ENCODE data around the gene ANKRD28. TPM values are rescaled to one million over a fixed set of nuclear protein-coding genes. Genes with fewer than 3 reads are reported as not detected.

Gene ANKRD28
- total RNA-seq, 1 donor from 2014 or later, result 63.7 TPM

GRCh38 chr3:15723624-15723884, 74.2 kb downstream of the ANKRD28 start:
- H3K27ac Mint-ChIP-seq, result no peak overlapping the region
- H3K9me3 Mint-ChIP-seq (ENCODE audit: low read depth), result no peaks in the 10 kb centered on the region
- no peak overlapping the region for H3K4me3 Mint-ChIP-seq (ENCODE audit: low read depth)
- no peak for DNase-seq (ENCODE audit: low spot score, unreplicated experiment)
- no peak for TF ChIP-seq CTCF (IDR thresholded peaks at IDR 0.05; ENCODE audit: unreplicated experiment)
- H3K27me3 Mint-ChIP-seq, result no peaks in the 10 kb centered on the region
- H3K4me1 Mint-ChIP-seq (ENCODE audit: low read depth), result no peaks in the 10 kb centered on the region
- H3K36me3 Mint-ChIP-seq (ENCODE audit: insufficient read depth), result peaks cover 12% of the 10 kb centered on the region

GRCh38 chr3:15722877-15723623, 74.7 kb downstream of the ANKRD28 start:
- TF ChIP-seq CTCF (IDR thresholded peaks at IDR 0.05; ENCODE audit: unreplicated experiment), result no peak
- H3K27me3 Mint-ChIP-seq, result no peaks in the 10 kb centered on the region
- DNase-seq (ENCODE audit: low spot score, unreplicated experiment), result no peak
- H3K27ac Mint-ChIP-seq, result no peak overlapping the region
- no peaks in the 10 kb centered on the region for H3K9me3 Mint-ChIP-seq (ENCODE audit: low read depth)
- no peak overlapping the region for H3K4me3 Mint-ChIP-seq (ENCODE audit: low read depth)
- H3K36me3 Mint-ChIP-seq (ENCODE audit: insufficient read depth), result peaks cover 12% of the 10 kb centered on the region
- no peaks in the 10 kb centered on the region for H3K4me1 Mint-ChIP-seq (ENCODE audit: low read depth)

- Mint-ChIP-seq H3K9me3 (ENCODE audit: low read depth) (no peaks in the 10 kb centered on the region), H3K4me1 (ENCODE audit: low read depth) (no peaks in the 10 kb centered on the region), H3K4me3 (ENCODE audit: low read depth) (no peak overlapping the region), H3K27me3 (no peaks in the 10 kb centered on the region), H3K36me3 (ENCODE audit: insufficient read depth) (peaks cover 8% of the 10 kb centered on the region), H3K27ac (no peak overlapping the region)
- DNase-seq (ENCODE audit: low spot score, unreplicated experiment), result no peak
- TF ChIP-seq CTCF (IDR thresholded peaks at IDR 0.05; ENCODE audit: unreplicated experiment), result no peak
Observed at GRCh38 chr3:15716178-15716577, 81.6 kb downstream of the ANKRD28 start.

GRCh38 chr3:15714448-15714847, 83.3 kb downstream of the ANKRD28 start:
- no peak overlapping the region for H3K4me3 Mint-ChIP-seq (ENCODE audit: low read depth)

GRCh38 chr3:15713364-15713763, 84.4 kb downstream of the ANKRD28 start:
- Mint-ChIP-seq H3K27me3 (no peaks in the 10 kb centered on the region), H3K36me3 (ENCODE audit: insufficient read depth) (peaks cover 7% of the 10 kb centered on the region), H3K9me3 (ENCODE audit: low read depth) (no peaks in the 10 kb centered on the region), H3K4me1 (ENCODE audit: low read depth) (no peaks in the 10 kb centered on the region), H3K27ac (no peak overlapping the region), H3K4me3 (ENCODE audit: low read depth) (no peak overlapping the region)
- TF ChIP-seq CTCF (IDR thresholded peaks at IDR 0.05; ENCODE audit: unreplicated experiment), result no peak
- DNase-seq (ENCODE audit: low spot score, unreplicated experiment), result no peak

More at GRCh38 chr3:15714448-15714847, 83.3 kb downstream of the ANKRD28 start:
- Mint-ChIP-seq H3K27ac (no peak overlapping the region), H3K4me1 (ENCODE audit: low read depth) (no peaks in the 10 kb centered on the region), H3K9me3 (ENCODE audit: low read depth) (no peaks in the 10 kb centered on the region), H3K36me3 (ENCODE audit: insufficient read depth) (peaks cover 6% of the 10 kb centered on the region), H3K27me3 (no peaks in the 10 kb centered on the region)
- DNase-seq (ENCODE audit: low spot score, unreplicated experiment), result no peak
- TF ChIP-seq CTCF (IDR thresholded peaks at IDR 0.05; ENCODE audit: unreplicated experiment), result no peak
